GM21723 (cell line): ENCODE results near the gene LRG1.

Experiments used
- ATAC-seq: cut with Tn5 transposase; IDR thresholded peaks from one replicate; pipeline ENCODE4 v1.9.1; 2021; ENCODE audit warnings: mild to moderate bottlenecking, moderate library complexity; ENCODE audit not compliant: unreplicated experiment

LRG1 gene

GRCh38 chr19:4511300-4512054 is 28.4 kb downstream of the LRG1 start:
- ATAC-seq: no peak

- no peak for ATAC-seq
Measured at GRCh38 chr19:4510435-4511255, 29.2 kb downstream of the LRG1 start.

DNA sequence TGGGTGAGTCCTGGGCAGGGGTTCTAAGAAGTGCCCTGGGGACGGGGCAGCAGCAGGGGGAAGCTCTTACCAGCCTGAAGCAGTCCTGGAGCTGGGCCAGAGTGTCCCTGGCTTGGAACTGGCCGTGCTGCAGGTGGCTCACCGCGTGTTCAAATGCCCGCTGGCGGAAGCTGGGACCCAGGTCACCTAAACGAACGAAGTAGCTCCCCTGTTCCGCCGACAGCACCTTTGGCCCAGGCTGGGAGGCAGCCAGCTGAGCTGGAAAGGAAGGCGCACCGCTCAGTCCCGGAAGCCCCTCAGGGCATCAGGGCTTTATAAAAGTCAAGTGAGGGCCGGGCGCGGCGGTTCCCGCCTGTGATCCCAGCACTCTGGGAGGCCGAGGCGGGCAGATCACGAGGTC is 31.1 kb downstream of the LRG1 start:
- no peak for ATAC-seq

DNA sequence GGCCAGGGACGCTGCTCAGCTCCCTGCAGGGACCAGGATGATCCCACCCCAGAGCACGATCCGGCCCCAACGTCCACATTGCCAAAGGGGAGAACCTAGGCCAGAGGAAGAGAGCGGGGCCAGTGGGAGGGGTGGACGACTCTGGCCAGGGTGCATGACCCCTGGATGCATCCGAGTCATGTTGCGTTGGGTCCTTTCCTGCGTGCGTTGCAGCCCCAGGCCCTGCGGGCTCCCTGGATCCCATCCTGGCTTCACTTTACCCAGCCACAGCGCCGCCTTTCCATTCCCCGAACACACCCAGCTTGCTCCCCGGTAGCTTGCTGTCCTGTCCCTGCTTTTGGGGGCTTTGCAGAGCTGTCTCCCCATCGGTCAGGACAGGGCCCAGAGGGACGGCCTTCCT is 32.0 kb downstream of the LRG1 start:
- no peak for ATAC-seq

DNA sequence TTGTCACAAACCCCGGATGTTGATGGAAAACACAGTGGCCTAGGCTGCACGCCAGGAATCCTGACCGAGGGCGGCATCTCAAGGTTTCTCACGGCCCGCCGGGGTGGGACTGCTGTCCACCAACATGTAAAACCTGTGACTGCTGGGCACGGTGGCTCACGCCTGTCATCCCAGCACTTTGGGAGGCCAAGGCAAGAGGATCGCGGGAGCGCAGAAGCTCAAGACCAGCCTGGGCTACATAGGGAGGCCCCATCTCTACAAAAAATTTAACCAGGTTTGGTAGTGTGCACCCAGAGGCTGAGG is 32.7 kb downstream of the LRG1 start:
- ATAC-seq: no peak

DNA sequence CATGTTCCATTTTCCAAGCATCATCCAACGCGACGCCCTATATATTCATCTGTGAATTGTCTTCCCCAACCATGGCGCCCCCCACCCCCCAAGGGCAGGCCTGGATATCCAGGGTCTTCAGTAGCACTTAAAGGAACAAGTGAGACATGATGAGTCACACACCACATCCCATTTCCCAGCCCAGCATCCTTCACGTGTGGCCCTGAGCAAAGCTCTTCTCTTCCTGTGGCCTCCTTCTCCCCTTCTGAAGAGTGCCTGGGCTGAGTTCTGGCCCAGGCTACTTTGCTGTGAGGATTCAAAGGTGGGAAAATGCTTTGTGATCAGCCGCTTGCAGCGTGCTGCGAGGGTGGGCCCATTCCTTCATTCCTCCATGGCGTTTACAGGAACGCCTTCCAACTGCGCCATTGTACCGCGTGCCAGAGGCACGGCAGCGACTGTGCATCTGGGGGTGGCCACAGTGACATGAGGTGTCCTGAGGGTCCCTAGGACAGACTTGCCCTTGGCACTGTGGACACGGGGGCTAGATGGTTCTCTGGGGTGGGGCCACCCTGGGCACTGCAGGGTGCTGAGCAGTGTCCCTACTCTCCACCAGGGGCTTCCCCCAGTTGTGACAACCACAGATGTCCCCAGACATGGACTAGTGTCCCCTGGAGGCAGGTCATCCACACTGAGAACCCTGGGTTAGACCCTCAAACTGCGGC is 33.2 kb downstream of the LRG1 start:
- no peak for ATAC-seq

GRCh38 chr19:4505570-4506448 is 34.0 kb downstream of the LRG1 start:
- ATAC-seq: no peak

DNA sequence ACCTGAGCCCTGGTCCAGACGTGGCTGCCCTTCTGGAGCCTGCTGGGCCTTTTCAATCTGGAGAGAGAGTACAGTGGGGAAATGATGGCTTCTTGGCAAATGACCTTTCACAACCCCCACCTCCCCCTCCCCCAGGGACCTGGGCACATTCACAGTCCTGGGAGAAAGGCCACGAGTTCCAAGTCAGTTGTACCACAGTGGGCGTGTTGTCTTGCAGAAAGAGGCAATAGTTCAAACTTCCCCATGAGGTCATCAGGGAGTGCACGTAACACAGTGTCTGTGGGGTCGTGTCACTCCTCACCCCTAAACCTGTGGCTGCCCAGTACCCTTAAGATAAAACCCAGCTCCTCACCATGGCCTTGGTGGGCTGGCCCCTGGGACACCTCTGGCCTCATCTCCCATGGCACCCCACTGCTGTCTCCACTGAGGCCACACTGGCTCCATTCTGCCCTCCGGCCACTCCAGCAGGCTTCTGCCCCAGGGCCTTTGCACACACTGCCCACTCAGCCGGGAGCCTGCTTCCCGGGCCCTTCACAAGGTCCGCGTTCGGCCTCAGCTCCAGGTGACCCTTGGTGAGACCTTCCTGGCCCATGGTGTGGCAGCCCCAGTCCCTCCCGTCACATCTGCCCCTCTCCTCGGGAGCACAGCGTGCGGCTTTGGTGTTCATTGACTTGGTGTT is 34.8 kb downstream of the LRG1 start:
- ATAC-seq: no peak

DNA sequence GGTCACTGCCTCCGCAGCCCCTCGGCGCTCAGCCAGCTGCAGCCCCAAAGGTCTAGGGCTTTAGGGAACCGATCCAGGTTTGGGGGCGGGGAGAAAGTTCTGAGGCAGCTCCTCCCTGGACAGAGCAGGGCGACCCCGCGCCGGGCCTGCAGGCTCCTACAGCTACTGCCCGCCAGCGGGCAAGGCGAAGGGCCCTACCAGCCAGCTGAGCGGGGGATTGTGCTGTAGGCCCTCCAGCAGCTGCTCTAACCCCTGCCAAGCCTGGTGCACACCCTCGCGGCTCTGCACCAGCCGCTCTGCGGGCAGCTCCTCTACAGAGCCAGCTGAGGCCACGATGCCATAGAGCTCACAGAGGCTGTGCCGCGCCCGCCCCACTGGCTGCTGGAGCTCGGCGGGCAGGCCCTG is 35.5 kb downstream of the LRG1 start:
- no peak for ATAC-seq

- ATAC-seq: no peak
Measured at GRCh38 chr19:4503825-4504170, 36.0 kb downstream of the LRG1 start.

DNA sequence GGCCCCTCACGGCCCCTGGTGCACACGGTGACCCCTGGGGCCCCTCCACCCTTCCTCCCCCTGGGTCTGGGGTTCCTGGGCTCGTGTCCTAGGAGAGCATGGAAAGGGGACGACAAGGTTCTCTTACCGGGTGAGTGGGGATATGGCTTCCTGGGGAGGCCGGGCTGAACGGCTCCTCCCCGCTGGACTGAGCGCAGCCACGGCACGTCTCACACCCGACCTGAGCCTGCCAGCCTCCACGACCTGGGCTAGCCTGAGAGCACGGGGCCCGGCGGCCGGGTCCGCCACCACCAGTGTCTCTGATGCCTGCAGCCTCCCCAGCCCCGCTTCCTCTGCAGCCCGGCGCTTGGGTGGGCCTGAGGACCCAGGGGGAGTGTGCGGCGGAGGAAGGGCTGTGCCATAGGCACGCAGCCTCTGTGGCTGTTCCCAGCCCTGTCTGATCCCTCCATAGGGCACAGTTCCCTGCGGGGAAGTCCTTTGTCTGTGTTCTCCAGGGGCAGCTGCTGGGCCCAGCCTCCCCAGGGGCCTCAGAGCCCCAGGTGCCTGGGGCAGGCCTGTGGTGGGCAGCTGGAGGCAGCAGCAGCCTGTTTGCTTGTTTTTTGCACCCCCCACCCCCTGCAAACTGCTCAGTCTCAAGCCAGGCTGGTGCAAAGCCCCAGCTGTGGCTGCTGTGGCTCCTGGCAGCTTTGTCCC is 36.6 kb downstream of the LRG1 start:
- no peak for ATAC-seq

DNA sequence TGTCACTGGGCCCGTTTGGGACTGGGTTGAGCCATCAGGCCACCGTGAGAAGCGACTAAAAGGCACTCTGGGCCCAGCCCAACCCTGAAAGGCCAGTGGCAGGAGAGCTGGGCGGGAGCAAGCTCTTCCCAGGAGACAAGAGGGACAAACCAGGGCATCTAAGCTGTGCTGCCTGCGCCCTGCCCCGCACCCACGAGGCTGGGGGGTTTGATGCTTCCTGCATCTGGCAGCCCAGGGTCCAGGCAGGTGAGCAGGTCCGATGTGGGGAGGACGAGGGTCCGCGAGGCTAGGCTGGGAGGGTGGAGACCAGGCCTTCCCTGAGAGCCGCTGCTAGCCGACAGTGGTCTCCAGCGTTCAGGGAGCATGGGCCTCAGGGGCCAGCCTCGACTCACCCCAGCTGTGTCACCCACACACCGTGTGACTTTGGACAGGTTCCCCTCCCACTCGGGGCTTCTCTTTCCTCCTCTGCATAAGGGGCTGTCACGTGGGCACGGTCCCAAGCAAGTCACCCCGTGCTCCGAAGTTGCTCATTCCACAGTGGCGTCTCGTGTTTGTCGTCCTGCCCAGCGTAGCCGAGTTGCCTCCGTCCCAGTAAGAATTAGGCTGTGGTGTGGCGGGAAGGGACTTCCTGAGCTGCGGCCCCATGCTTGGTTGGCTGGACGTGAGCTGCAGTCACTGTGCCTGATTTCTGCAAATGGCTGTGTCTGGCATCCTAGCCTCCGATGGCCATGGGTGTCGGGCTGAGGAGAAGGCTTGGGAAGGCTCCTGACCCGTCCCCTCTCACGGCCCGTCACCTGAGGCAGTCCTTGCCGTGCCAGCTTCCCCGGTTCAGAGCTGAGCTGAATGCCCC is 37.3 kb downstream of the LRG1 start:
- no peak for ATAC-seq

- ATAC-seq: no peak
Measured at GRCh38 chr19:4501691-4502090, 38.1 kb downstream of the LRG1 start.

DNA sequence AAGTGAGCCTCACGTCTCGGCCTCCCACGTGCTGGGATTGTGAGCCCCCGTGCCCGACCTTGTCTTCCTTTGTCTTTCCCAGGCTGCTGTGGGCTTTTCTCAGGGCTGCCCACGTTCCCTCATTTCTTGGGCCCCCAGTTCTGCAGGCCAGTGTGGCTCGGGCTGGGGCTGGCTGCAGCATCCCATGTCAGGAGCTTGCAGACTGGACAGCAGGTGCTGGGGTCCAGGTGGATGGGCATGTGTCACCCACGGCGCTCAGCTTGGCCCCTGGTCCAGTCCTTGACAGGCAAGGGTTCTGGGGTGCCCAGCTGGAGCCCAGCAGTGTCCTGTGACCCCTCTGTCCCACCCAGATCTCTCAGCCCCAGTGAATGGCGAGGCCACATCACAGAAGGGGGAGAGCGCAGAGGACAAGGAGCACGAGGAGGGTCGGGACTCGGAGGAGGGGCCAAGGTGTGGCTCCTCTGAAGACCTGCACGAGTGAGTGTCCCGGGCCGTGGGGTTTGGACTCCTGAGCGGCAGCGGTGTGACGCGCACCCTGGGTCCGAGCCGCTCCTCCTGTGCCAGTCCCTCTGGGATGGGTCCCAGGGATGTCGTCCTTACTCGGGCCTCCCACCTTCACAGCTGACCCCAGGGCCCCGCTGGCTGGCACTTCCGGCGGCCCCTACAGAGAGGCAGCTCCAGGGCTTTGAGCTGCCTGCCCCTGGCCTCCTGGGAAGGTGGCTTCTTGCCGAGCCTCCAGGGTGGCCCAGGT is 38.8 kb downstream of the LRG1 start:
- no peak for ATAC-seq

GRCh38 chr19:4499855-4500254 is 40.0 kb downstream of the LRG1 start:
- no peak for ATAC-seq

GRCh38 chr19:4499318-4499717 is 40.5 kb downstream of the LRG1 start:
- no peak for ATAC-seq

DNA sequence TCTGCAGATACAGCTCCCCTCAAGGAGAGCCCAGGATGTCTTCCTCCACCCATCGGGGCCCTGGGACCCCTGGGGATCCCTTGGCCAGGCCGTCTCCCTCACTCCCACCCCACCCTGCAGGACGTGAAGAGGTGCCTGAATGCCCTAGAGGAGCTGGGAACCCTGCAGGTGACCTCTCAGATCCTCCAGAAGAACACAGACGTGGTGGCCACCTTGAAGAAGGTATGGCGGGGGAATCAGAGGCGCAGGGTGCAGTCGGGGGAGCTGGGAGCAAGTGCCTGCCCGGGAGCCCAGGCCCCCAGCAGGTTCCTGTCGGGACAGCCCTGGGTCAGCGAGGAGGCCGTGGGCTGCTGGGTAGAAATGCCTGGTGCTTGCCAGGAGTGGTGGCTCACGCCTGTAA is 41.1 kb downstream of the LRG1 start:
- no peak for ATAC-seq

- ATAC-seq: no peak
Measured at GRCh38 chr19:4497770-4498389, 42.0 kb downstream of the LRG1 start.
